GM12878 (cell line): ENCODE measurements around the gene OTUB2. TPM values are rescaled to one million over a fixed set of nuclear protein-coding genes. Genes with fewer than 3 reads are reported as not detected.

Experiments used
- ATAC-seq: fragments of 200-7000 bp; cut with Tn5 transposase; 3 replicates; pipeline ENCODE4 v1.9.1; 2020; ENCODE audit warnings: mild to moderate bottlenecking, moderate library complexity
- BruUV-seq: library from RNA; stranded (reverse); fragments of 400-500 nt; replicated peaks from 2 replicates; lab custom pipeline; 2021; lab: Mats Ljungman, UMichigan
- CTCF ChIA-PET: fragments of 300-600 bp; sonication (Branson Sonifier 250); formaldehyde crosslinking; extraction: SDS; loops from one replicate; lab custom pipeline; 2021; ENCODE audit warnings: inconsistent platforms; lab: Yijun Ruan, JAX
- POLR2A ChIA-PET: fragments of 350-600 bp; formaldehyde crosslinking; extraction: SDS; loops from one replicate; lab custom pipeline; 2021; ENCODE audit warnings: inconsistent platforms; lab: Charles Lee
- RAD21 ChIA-PET: fragments of 300-600 bp; sonication (Branson Sonifier 250); formaldehyde crosslinking; loops from one replicate; lab custom pipeline; 2023; ENCODE audit warnings: antibody characterized with exemption; ENCODE audit not compliant: unreplicated experiment; lab: Charles Lee
- SMC1A ChIA-PET: fragments of 300-600 bp; sonication (Branson Sonifier 250); formaldehyde crosslinking; loops from one replicate; lab custom pipeline; 2023; ENCODE audit not compliant: unreplicated experiment, uncharacterized antibody; lab: Charles Lee
- DNase-seq: peaks from one replicate; pipeline ENCODE4 v3.0.0-alpha.2; 2011; ENCODE audit warnings: low read depth, low spot score
- FAIRE-seq: peaks from 3 replicates; lab custom pipeline; 2011; peaks lifted over from hg19 to GRCh38; lab: Jason Lieb, UNC
- H2AFZ ChIP-seq: 2 replicates; pipeline ENCODE4 v1.6.0; 2011; ENCODE audit warnings: low read depth, low read length, control low read depth; ENCODE audit not compliant: control insufficient read depth
- H3K27ac ChIP-seq: 2 replicates; pipeline ENCODE4 v1.5.1; 2011; ENCODE audit warnings: control low read depth; ENCODE audit not compliant: control insufficient read depth, insufficient read depth
- H3K27me3 ChIP-seq, 2 experiments: replicated peaks in 1 of 2; 2 replicates each; pipeline versions ENCODE4 v1.6.0 to v1.6.1; 2011; ENCODE audit warnings: low read length in 1 of 2; ENCODE audit not compliant: control insufficient read depth in 2 of 2, insufficient read depth in 2 of 2
- H3K36me3 ChIP-seq, 2 experiments: 2 replicates each; pipeline ENCODE4 v1.5.1; 2011; ENCODE audit warnings: low read length in 1 of 2; ENCODE audit not compliant: control insufficient read depth in 2 of 2, insufficient read depth in 2 of 2
- H3K4me1 ChIP-seq: 2 replicates; pipeline ENCODE4 v1.6.1; 2011; ENCODE audit warnings: mild to moderate bottlenecking, low read length, moderate library complexity, mixed read lengths; ENCODE audit not compliant: control insufficient read depth, insufficient read depth
- H3K4me2 ChIP-seq: 2 replicates; pipeline ENCODE4 v1.6.0; 2011; ENCODE audit warnings: control low read depth; ENCODE audit not compliant: control insufficient read depth, insufficient read depth
- H3K4me3 ChIP-seq: fragments of 200-600 bp; sonication (generic); 2 replicates; pipeline ENCODE4 v1.5.1; 2016
- H3K79me2 ChIP-seq: 2 replicates; pipeline ENCODE4 v1.6.0; 2011; ENCODE audit warnings: low read length; ENCODE audit not compliant: control insufficient read depth, insufficient read depth
- H3K9ac ChIP-seq: 2 replicates; pipeline ENCODE4 v1.8.0; 2011; ENCODE audit warnings: low read length, control low read depth, mixed read lengths; ENCODE audit not compliant: control insufficient read depth, insufficient read depth
- H3K9me3 ChIP-seq: replicated peaks from 3 replicates; pipeline ENCODE4 v1.5.1; 2011; ENCODE audit warnings: mild to moderate bottlenecking, low read length; ENCODE audit not compliant: control insufficient read depth, insufficient read depth
- H4K20me1 ChIP-seq: 2 replicates; pipeline ENCODE4 v1.6.0; 2011; ENCODE audit not compliant: control insufficient read depth, insufficient read depth
- BMI1 ChIP-seq: fragments of 450-650 bp; IDR thresholded peaks from 2 replicates; pipeline ENCODE4 v1.6.1; 2016; ENCODE audit warnings: mild to moderate bottlenecking, moderate library complexity, borderline replicate concordance
- WGBS: methylation state at CpG from one replicate; pipeline ENCODE4 v1.1.6; 2016; ENCODE audit warnings: low lambda C conversion rate; ENCODE audit not compliant: insufficient replicate concordance, insufficient coverage; ENCODE audit errors: missing lambda C conversion rate; 5-methylcytosine and 5-hydroxymethylcytosine counted together
- in situ Hi-C: fragments of 300-500 bp; cut with MboI; formaldehyde crosslinking; loops from 9 replicates; pipeline ENCODE4 v1.14.3; 2018; ENCODE audit warnings: mixed read lengths
- intact Hi-C: fragments of 100-400 bp; cut with micrococcal nuclease; formaldehyde crosslinking; loops from one replicate; pipeline ENCODE4 v1.14.2; 2022; ENCODE audit not compliant: unreplicated experiment
- polyA plus RNA-seq, 11 experiments: library from polyadenylated mRNA; depleted of rRNA in 4 of 11; unstranded in 6 of 11; stranded (reverse) in 5 of 11; fragments of >200 nt; fragmentation: Nextera tagmentation in 4 of 11; fragmentation: Illumina TruSeq in 1 of 11; extraction: Ambion mirVana in 4 of 11; extraction: Trizol in 1 of 11; gene quantifications; 1 replicate in 1 of 11; 2 replicates in 10 of 11; pipeline versions ENCODE4 v1.2.1 to v1.2.3, GENCODE V29; 2011 to 2016; ENCODE audit warnings: inconsistent platforms in 2 of 11, missing spikeins in 2 of 11, low read depth in 1 of 11
- total RNA-seq, 4 experiments: library from RNA; depleted of rRNA in 3 of 4; stranded (reverse); fragments of >200 nt in 3 of 4; fragmentation: Illumina TruSeq in 1 of 4; extraction: Trizol in 1 of 4; gene quantifications; 2 replicates each; pipeline versions ENCODE4 v1.2.1 to v1.2.3, GENCODE V29; 2013 to 2021
- TF ChIP-seq, protein P1 (sequence below): IDR thresholded peaks from 2 replicates; pipeline ENCODE4 v1.6.1; 2012; ENCODE audit warnings: low read length, inconsistent platforms
- TF ChIP-seq, protein P2 (sequence below): fragments of 450-650 bp; IDR thresholded peaks from 2 replicates; pipeline ENCODE4 v1.6.1; 2017; ENCODE audit warnings: mild to moderate bottlenecking, low read depth, inconsistent platforms; ENCODE audit not compliant: poor library complexity, severe bottlenecking
- TF ChIP-seq, protein P3 (sequence below): fragments of 450-650 bp; IDR thresholded peaks from 2 replicates; pipeline ENCODE4 v1.6.1; 2014; ENCODE audit warnings: mild to moderate bottlenecking
- TF ChIP-seq, protein P4 (sequence below): fragments of 450-650 bp; IDR thresholded peaks from 2 replicates; pipeline ENCODE4 v1.6.1; 2017; ENCODE audit warnings: low read depth, mild to moderate bottlenecking, moderate library complexity

Gene OTUB2
- total and polyA plus RNA-seq, 10 of the 15 experiments (the other 5 are each of a cell fraction or from before 2014, with no cell fraction given) = 0.05 to 0.82 (median 0.43) TPM

DNA sequence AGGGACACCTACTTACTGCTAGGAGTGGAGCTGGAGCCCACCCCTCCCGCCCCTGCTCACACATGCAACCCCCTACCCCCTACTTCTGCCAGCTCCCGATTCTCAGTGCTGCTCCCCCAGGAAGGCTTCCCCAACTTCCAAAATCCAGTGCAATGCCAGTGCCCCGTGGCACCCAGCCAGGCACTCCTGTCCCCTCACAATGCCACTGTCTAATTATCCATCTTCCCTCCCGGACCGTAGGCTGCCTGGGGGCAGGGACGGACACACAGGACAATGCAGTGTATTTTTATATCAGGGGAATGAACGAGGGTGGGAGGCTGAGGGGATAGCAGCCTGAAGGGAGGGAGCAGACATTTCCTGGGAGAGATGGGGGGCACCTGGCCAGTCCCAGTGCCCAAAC, 12.4 kb downstream of the OTUB2 start:
- no peak overlapping the region for H3K27ac ChIP-seq
- RAD21 ChIA-PET = interaction anchor here (5.1 kb wide), 1 partner anchor 99 kb away, joined by 82 read pairs; no protein-coding TSS in a partner anchor
- DNase-seq (no peak), FAIRE-seq (no peak), ATAC-seq (no peak)
- no TSS peak for BruUV-seq
- POLR2A ChIA-PET = no interaction called here
- H3K9me3 ChIP-seq = no peaks in the 10 kb centered on the region
- no peaks in the 10 kb centered on the region for H3K36me3 ChIP-seq
- H3K79me2 ChIP-seq = no peaks in the 10 kb centered on the region
- H3K4me1 ChIP-seq = no peaks in the 10 kb centered on the region
- H3K27me3 ChIP-seq = 0 out of 4 replicates have a peak, but pooled peaks cover 0 to 5% of the 10 kb centered on the region in 2 experiments
- in situ Hi-C loops (loop anchor here (5.0 kb wide), 2 partner anchors 99 to 144 kb away; no protein-coding TSS in a partner anchor), intact Hi-C loops (no loop called here)
- H2AFZ ChIP-seq = no peak overlapping the region
- H3K4me2 ChIP-seq = no peak overlapping the region
- TF ChIP-seq, protein P1, sequence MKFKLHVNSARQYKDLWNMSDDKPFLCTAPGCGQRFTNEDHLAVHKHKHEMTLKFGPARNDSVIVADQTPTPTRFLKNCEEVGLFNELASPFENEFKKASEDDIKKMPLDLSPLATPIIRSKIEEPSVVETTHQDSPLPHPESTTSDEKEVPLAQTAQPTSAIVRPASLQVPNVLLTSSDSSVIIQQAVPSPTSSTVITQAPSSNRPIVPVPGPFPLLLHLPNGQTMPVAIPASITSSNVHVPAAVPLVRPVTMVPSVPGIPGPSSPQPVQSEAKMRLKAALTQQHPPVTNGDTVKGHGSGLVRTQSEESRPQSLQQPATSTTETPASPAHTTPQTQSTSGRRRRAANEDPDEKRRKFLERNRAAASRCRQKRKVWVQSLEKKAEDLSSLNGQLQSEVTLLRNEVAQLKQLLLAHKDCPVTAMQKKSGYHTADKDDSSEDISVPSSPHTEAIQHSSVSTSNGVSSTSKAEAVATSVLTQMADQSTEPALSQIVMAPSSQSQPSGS = no peak
- 44% methylated on average over 6 of the region's 7 CpGs for WGBS
- no peak overlapping the region for H3K9ac ChIP-seq
- no peaks in the 10 kb centered on the region for H4K20me1 ChIP-seq
- CTCF ChIA-PET = interaction anchor here (0.9 to 8.5 kb wide), 7 partner anchors 17 to 384 kb away, joined by 3 to 221 read pairs (median 34); no protein-coding TSS in a partner anchor
- H3K4me3 ChIP-seq = no peak overlapping the region
- SMC1A ChIA-PET = interaction anchor here (1.1 kb wide), 1 partner anchor 10 kb away, joined by 3 read pairs; no protein-coding TSS in a partner anchor

DNA sequence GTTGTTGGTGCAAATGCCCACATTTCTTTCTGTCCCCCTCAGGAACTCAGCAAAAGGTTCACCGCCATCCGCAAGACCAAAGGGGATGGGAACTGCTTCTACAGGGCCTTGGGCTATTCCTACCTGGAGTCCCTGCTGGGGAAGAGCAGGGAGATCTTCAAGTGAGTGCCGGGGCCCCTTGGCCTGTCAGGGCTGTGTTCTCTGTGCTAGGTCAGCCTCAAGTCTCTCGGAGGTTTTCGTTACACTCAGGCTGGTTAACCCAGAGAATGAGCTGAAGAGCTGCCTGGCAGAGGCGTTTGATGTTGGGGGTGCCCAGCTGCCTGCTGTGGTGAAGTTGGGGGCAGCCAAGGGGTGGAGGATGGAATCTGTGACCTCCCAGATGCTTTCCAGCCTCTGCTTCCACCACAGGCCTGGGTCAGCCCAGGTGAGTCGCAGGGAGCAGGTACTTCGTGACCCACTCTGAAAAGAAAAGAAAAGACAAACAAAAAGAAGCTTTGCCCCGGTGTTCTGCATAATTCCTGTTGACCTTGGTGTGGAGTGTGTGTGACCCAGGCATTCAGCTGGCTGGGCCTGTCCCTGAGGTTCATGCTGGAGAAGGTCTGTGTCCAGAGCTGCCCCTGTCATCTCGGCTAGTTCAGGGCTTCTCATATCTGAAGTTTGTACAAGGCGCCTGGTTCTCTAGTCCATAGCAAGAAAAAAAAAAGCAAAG, 12.9 kb downstream of the OTUB2 start:
- no peak overlapping the region for H3K27ac ChIP-seq
- ChIA-PET POLR2A (no interaction called here), RAD21 (interaction anchor here (5.1 kb wide), 1 partner anchor 98 kb away, joined by 82 read pairs; no protein-coding TSS in a partner anchor), SMC1A (no interaction called here), CTCF (interaction anchor here (1.9 to 8.5 kb wide), 5 partner anchors 18 to 140 kb away, joined by 5 to 221 read pairs (median 52); no protein-coding TSS in a partner anchor)
- no peak overlapping the region for H3K4me3 ChIP-seq
- TF ChIP-seq BMI1 = no peak
- TF ChIP-seq, protein P2, sequence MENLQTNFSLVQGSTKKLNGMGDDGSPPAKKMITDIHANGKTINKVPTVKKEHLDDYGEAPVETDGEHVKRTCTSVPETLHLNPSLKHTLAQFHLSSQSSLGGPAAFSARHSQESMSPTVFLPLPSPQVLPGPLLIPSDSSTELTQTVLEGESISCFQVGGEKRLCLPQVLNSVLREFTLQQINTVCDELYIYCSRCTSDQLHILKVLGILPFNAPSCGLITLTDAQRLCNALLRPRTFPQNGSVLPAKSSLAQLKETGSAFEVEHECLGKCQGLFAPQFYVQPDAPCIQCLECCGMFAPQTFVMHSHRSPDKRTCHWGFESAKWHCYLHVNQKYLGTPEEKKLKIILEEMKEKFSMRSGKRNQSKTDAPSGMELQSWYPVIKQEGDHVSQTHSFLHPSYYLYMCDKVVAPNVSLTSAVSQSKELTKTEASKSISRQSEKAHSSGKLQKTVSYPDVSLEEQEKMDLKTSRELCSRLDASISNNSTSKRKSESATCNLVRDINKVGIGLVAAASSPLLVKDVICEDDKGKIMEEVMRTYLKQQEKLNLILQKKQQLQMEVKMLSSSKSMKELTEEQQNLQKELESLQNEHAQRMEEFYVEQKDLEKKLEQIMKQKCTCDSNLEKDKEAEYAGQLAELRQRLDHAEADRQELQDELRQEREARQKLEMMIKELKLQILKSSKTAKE = no peak
- TF ChIP-seq, protein P3, sequence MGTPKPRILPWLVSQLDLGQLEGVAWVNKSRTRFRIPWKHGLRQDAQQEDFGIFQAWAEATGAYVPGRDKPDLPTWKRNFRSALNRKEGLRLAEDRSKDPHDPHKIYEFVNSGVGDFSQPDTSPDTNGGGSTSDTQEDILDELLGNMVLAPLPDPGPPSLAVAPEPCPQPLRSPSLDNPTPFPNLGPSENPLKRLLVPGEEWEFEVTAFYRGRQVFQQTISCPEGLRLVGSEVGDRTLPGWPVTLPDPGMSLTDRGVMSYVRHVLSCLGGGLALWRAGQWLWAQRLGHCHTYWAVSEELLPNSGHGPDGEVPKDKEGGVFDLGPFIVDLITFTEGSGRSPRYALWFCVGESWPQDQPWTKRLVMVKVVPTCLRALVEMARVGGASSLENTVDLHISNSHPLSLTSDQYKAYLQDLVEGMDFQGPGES = no peak
- TF ChIP-seq, protein P4, sequence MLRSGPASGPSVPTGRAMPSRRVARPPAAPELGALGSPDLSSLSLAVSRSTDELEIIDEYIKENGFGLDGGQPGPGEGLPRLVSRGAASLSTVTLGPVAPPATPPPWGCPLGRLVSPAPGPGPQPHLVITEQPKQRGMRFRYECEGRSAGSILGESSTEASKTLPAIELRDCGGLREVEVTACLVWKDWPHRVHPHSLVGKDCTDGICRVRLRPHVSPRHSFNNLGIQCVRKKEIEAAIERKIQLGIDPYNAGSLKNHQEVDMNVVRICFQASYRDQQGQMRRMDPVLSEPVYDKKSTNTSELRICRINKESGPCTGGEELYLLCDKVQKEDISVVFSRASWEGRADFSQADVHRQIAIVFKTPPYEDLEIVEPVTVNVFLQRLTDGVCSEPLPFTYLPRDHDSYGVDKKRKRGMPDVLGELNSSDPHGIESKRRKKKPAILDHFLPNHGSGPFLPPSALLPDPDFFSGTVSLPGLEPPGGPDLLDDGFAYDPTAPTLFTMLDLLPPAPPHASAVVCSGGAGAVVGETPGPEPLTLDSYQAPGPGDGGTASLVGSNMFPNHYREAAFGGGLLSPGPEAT = no peak
- in situ Hi-C loops = loop anchor here (5.0 kb wide), 2 partner anchors 98 to 143 kb away; no protein-coding TSS in a partner anchor
- FAIRE-seq (no peak), DNase-seq (no peak), ATAC-seq (no peak)
- intact Hi-C loops = no loop called here
- no peak overlapping the region for H3K4me2 ChIP-seq
- no peaks in the 10 kb centered on the region for H4K20me1 ChIP-seq
- 0 out of 4 replicates have a peak, but pooled peaks cover 0 to 5% of the 10 kb centered on the region in 2 experiments for H3K27me3 ChIP-seq
- H3K4me1 ChIP-seq = no peaks in the 10 kb centered on the region
- 71% methylated on average over 11 of the region's 11 CpGs for WGBS
- H3K9ac ChIP-seq = no peak overlapping the region
- BruUV-seq = no TSS peak
- H3K9me3 ChIP-seq = no peaks in the 10 kb centered on the region
- H3K36me3 ChIP-seq = no peaks in the 10 kb centered on the region
- no peaks in the 10 kb centered on the region for H3K79me2 ChIP-seq
- no peak overlapping the region for H2AFZ ChIP-seq
